ENCODE data around the gene DIAPH2.

DNA sequence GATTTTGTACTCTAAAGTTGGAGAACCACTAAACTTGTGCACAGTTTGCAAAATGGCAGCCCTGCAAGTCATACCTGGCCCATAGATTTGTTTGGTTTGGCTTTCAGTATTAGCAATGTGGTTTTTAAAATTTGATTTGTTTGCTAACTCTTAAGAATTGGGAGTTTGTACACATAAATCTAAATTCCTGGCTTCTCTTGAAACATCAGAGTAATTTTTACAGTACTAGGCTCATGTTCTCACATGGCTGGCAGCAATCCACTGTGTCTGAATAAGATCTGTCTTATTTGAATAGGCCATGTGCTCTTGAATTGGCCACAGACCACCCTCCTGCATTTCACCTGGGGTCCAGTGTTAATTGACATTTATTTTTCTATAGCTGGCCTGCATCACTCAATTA, 21.3 kb downstream of the DIAPH2 start:
- TF ChIP-seq POLR2A (IDR thresholded peaks at IDR 0.05), result no peak
- TF ChIP-seq, protein P1, sequence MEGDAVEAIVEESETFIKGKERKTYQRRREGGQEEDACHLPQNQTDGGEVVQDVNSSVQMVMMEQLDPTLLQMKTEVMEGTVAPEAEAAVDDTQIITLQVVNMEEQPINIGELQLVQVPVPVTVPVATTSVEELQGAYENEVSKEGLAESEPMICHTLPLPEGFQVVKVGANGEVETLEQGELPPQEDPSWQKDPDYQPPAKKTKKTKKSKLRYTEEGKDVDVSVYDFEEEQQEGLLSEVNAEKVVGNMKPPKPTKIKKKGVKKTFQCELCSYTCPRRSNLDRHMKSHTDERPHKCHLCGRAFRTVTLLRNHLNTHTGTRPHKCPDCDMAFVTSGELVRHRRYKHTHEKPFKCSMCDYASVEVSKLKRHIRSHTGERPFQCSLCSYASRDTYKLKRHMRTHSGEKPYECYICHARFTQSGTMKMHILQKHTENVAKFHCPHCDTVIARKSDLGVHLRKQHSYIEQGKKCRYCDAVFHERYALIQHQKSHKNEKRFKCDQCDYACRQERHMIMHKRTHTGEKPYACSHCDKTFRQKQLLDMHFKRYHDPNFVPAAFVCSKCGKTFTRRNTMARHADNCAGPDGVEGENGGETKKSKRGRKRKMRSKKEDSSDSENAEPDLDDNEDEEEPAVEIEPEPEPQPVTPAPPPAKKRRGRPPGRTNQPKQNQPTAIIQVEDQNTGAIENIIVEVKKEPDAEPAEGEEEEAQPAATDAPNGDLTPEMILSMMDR (IDR thresholded peaks at IDR 0.05), result no peak

Data from body of pancreas (tissue), 4 donors.